IMR-90 (cell line): ENCODE results near the gene RPGR. TPM values are rescaled to one million over a fixed set of nuclear protein-coding genes. Genes with fewer than 3 reads are reported as not detected.

Experiments used
- ATAC-seq: fragments of 200-7000 bp; cut with Tn5 transposase; 2 replicates; pipeline ENCODE4 v1.9.1; 2020; ENCODE audit warnings: low read depth, mild to moderate bottlenecking, moderate library complexity
- BruUV-seq: library from RNA; stranded (reverse); fragments of 400-500 nt; replicated peaks from 2 replicates; lab custom pipeline; 2021; lab: Mats Ljungman, UMichigan
- CTCF ChIA-PET: fragments of 300-600 bp; formaldehyde crosslinking; extraction: SDS; loops from one replicate; lab custom pipeline; 2021; ENCODE audit warnings: antibody characterized with exemption; lab: Yijun Ruan, JAX
- POLR2A ChIA-PET: fragments of 300-600 bp; sonication (Branson Sonifier 250); formaldehyde crosslinking; loops from one replicate; lab custom pipeline; 2022; ENCODE audit warnings: antibody characterized with exemption; ENCODE audit not compliant: unreplicated experiment; lab: Charles Lee
- DNase-seq: peaks from one replicate; pipeline ENCODE4 v3.0.0; 2013
- H2AFZ ChIP-seq: replicated peaks from 2 replicates; pipeline ENCODE3; 2013; ENCODE audit warnings: low read length, mild to moderate bottlenecking; ENCODE audit not compliant: poor library complexity
- H2AK5ac ChIP-seq: 2 replicates; pipeline ENCODE4 v1.6.1; 2013; ENCODE audit warnings: low read depth, low read length, inconsistent platforms
- H2AK9ac ChIP-seq: replicated peaks from 2 replicates; pipeline ENCODE3; 2013; ENCODE audit warnings: mild to moderate bottlenecking, low read depth, low read length, moderate library complexity; ENCODE audit not compliant: poor library complexity
- H2BK120ac ChIP-seq: 2 replicates; pipeline ENCODE4 v1.6.1; 2013; ENCODE audit warnings: low read depth, low read length, inconsistent platforms
- H2BK15ac ChIP-seq: 3 replicates; pipeline ENCODE4 v1.6.1; 2013; ENCODE audit warnings: low read depth, low read length, inconsistent platforms
- H2BK20ac ChIP-seq: 2 replicates; pipeline ENCODE4 v1.6.1; 2013; ENCODE audit warnings: low read depth, mild to moderate bottlenecking, inconsistent platforms, low read length, moderate library complexity
- H2BK5ac ChIP-seq: 2 replicates; pipeline ENCODE4 v1.6.1; 2013; ENCODE audit warnings: mild to moderate bottlenecking, low read depth, low read length, inconsistent platforms; ENCODE audit not compliant: poor library complexity, severe bottlenecking
- H3K14ac ChIP-seq: replicated peaks from 2 replicates; pipeline ENCODE4 v1.6.1; 2013; ENCODE audit warnings: low read depth, low read length, inconsistent platforms
- H3K18ac ChIP-seq: 2 replicates; pipeline ENCODE4 v1.6.1; 2013; ENCODE audit warnings: low read depth, low read length, control low read depth
- H3K23ac ChIP-seq: 2 replicates; pipeline ENCODE4 v1.6.1; 2013; ENCODE audit warnings: low read depth, low read length, inconsistent platforms
- H3K27ac ChIP-seq: 2 replicates; pipeline ENCODE4 v1.5.1; 2013; ENCODE audit warnings: mild to moderate bottlenecking, control low read depth, low read length; ENCODE audit not compliant: insufficient read depth
- H3K27me3 ChIP-seq: 2 replicates; pipeline ENCODE4 v1.6.1; 2013; ENCODE audit warnings: low read length; ENCODE audit not compliant: control insufficient read depth, insufficient read depth
- H3K36me3 ChIP-seq: 2 replicates; pipeline ENCODE4 v1.6.1; 2013; ENCODE audit warnings: low read length, mixed read lengths; ENCODE audit not compliant: control insufficient read depth, insufficient read depth
- H3K4ac ChIP-seq: 2 replicates; pipeline ENCODE4 v1.6.1; 2013; ENCODE audit warnings: low read depth, low read length, inconsistent platforms
- H3K4me1 ChIP-seq: 2 replicates; pipeline ENCODE4 v1.6.1; 2013; ENCODE audit warnings: low read length, mixed read lengths; ENCODE audit not compliant: control insufficient read depth, insufficient read depth
- H3K4me2 ChIP-seq: 2 replicates; pipeline ENCODE4 v1.6.1; 2013; ENCODE audit warnings: low read depth, mild to moderate bottlenecking, control low read depth, low read length, moderate library complexity
- H3K4me3 ChIP-seq: 2 replicates; pipeline ENCODE4 v1.5.1; 2013; ENCODE audit warnings: low read depth, mild to moderate bottlenecking, control low read depth, low read length, moderate library complexity; ENCODE audit not compliant: insufficient read depth
- H3K56ac ChIP-seq: 2 replicates; pipeline ENCODE4 v1.6.1; 2013; ENCODE audit warnings: low read length, inconsistent platforms; ENCODE audit not compliant: insufficient read depth; ENCODE audit errors: extremely low read depth
- H3K79me1 ChIP-seq, 2 experiments: 2 replicates each; pipeline ENCODE4 v1.6.1; 2013; ENCODE audit warnings: low read length in 2 of 2, inconsistent platforms in 1 of 2, low read depth in 1 of 2
- H3K9ac ChIP-seq: 2 replicates; pipeline ENCODE4 v1.6.1; 2013; ENCODE audit warnings: low read depth, low read length, control low read depth
- H3K9me1 ChIP-seq: 2 replicates; pipeline ENCODE4 v1.6.1; 2013; ENCODE audit warnings: low read length, inconsistent platforms; ENCODE audit not compliant: insufficient read depth
- H3K9me3 ChIP-seq: 2 replicates; pipeline ENCODE4 v1.6.1; 2013; ENCODE audit warnings: low read length; ENCODE audit not compliant: control insufficient read depth, insufficient read depth
- H4K20me1 ChIP-seq: 2 replicates; pipeline ENCODE4 v1.6.1; 2013; ENCODE audit warnings: low read length, inconsistent platforms; ENCODE audit not compliant: insufficient read depth
- H4K5ac ChIP-seq: 2 replicates; pipeline ENCODE4 v1.6.1; 2013; ENCODE audit warnings: mild to moderate bottlenecking, low read depth, low read length, control low read depth
- H4K8ac ChIP-seq, 2 experiments: 2 replicates each; pipeline ENCODE4 v1.6.1; 2013; ENCODE audit warnings: low read depth in 2 of 2, low read length in 2 of 2, control low read depth in 1 of 2, inconsistent platforms in 1 of 2
- H4K91ac ChIP-seq: 2 replicates; pipeline ENCODE4 v1.6.1; 2013; ENCODE audit warnings: low read depth, low read length, inconsistent platforms; ENCODE audit not compliant: insufficient read depth
- RCOR1 ChIP-seq: IDR thresholded peaks from 2 replicates; pipeline ENCODE4 v1.6.1; 2012; ENCODE audit warnings: mild to moderate bottlenecking, low read length, improper control_type of control experiment; ENCODE audit not compliant: insufficient replicate concordance
- whole genome bisulfite sequencing, 2 experiments: methylation state at CpG; one replicate each; pipeline versions ENCODE4 v1.1.5 to v1.1.7; 2013; ENCODE audit warnings: missing lambda C conversion rate in 2 of 2; ENCODE audit not compliant: insufficient read length in 1 of 2; ENCODE audit errors: extremely low coverage in 2 of 2; 5-methylcytosine and 5-hydroxymethylcytosine counted together
- dilution Hi-C: fragments of 300-500 bp; cut with HindIII; formaldehyde crosslinking; loops from one replicate; pipeline ENCODE4 v1.14.3; 2018; ENCODE audit warnings: low sequenced_read_pairs; ENCODE audit not compliant: unreplicated experiment
- in situ Hi-C: fragments of 300-500 bp; cut with MboI; formaldehyde crosslinking; loops from 3 replicates; pipeline ENCODE4 v1.14.3; 2019; ENCODE audit warnings: low sequenced_read_pairs, inconsistent platforms, mixed read lengths
- intact Hi-C: fragments of 100-400 bp; cut with micrococcal nuclease; formaldehyde crosslinking; loops from 2 replicates; pipeline ENCODE4 v1.10.0; 2022
- polyA plus RNA-seq, 3 experiments: library from polyadenylated mRNA; depleted of rRNA; stranded (reverse); fragments of >200 nt; gene quantifications; 2 replicates each; pipeline ENCODE4 v1.2.3, GENCODE V29; 2012; ENCODE audit warnings: low replicate concordance in 1 of 3
- total RNA-seq: library from RNA; depleted of rRNA; stranded (reverse); fragments of >200 nt; gene quantifications from 2 replicates; pipeline ENCODE4 v1.2.3, GENCODE V29; 2012

RPGR gene
- total and polyA plus RNA-seq, 2 of the 4 experiments (the other 2 are of a cell fraction): 2.2 to 3.8 TPM

DNA sequence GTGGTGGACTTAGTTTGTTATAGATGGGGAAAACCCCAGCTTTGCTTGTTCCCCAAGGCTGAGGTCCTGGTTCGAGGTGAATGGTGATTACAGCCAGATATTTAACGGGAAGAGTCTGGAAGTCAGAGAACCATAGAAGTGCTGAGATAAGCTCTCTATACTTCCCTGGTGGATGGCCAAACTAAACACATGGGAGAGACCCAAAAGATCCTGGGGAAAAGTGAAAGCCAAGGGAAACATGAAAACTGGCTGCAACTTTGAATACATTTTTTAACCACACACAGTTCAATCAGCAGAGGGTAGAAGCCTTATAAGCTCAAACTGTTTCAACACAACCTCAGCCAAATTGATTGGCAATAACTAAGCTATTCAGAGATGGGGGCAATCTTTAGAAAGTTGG is 77.3 kb downstream of the RPGR start:
- no CpG with 5 or more reads among the region's 2 CpGs for WGBS, 2 experiments
- Histone ChIP-seq H3K27me3 (peaks cover 6% of the 10 kb centered on the region; the same call in 1 of the 2 replicates), H3K4me1 (no peaks in the 10 kb centered on the region), H3K27ac (no peak overlapping the region), H4K5ac (no peak overlapping the region), H4K8ac (no peak overlapping the region), H2AK5ac (no peak overlapping the region), H3K4me2 (no peak overlapping the region), H2BK15ac (no peak overlapping the region), H3K4me3 (no peak overlapping the region), H3K56ac (no peak overlapping the region), H4K20me1 (no peaks in the 10 kb centered on the region), H2BK20ac (no peak overlapping the region), H3K36me3 (no peaks in the 10 kb centered on the region), H2AFZ (no peak overlapping the region), H2BK120ac (no peak overlapping the region), H4K91ac (no peak overlapping the region), H3K9me1 (no peaks in the 10 kb centered on the region), H3K9ac (no peak overlapping the region), H3K14ac (no peak overlapping the region), H3K9me3 (no peaks in the 10 kb centered on the region), H3K79me1 (no peaks in the 10 kb centered on the region), H3K18ac (no peak overlapping the region), H3K23ac (no peak overlapping the region), H2AK9ac (no peak overlapping the region), H2BK5ac (no peak overlapping the region), H3K4ac (no peak overlapping the region)
- in situ Hi-C loops: no loop called here
- dilution Hi-C loops: no loop called here
- POLR2A ChIA-PET: no interaction called here
- DNase-seq (peak; percentile 25), ATAC-seq (no peak; the same call in 1 of the 2 replicates)
- CTCF ChIA-PET: no interaction called here
- no TSS peak for BruUV-seq
- intact Hi-C loops: no loop called here
- TF ChIP-seq RCOR1: no peak
